ENCODE measurements around the gene KCNC3. TPM values are rescaled to one million over a fixed set of nuclear protein-coding genes. Genes with fewer than 3 reads are reported as not detected.
"Not testable (repeated sequence)": the region's sequence is repeated elsewhere in the genome, so short reads cannot be mapped to it uniquely, and the experiment has no call there.

The KCNC3 gene
- total RNA-seq, 1 experiment from 2014 or later, result not detected

DNA sequence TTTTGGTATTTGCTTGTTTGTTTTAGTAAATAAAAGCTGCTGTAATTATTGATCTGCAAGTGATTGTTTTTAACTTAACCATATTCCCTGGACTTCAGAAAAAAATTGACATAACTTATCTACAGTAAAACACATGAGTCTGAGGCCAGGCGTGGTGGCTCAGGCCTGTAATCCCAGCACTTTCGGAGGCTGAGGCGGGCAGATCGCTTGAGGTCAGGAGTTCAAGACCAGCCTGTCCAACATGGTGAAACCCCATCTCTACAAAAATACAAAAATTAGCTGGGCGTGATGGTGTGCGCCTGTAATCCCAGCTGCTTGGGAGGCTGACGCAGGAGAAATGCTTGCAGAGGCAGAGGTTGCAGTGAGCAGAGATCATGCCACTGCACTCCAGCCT, 24.3 kb upstream of the KCNC3 start:
- not testable (repeated sequence) for DNase-seq (ENCODE audit: low spot score)

DNA sequence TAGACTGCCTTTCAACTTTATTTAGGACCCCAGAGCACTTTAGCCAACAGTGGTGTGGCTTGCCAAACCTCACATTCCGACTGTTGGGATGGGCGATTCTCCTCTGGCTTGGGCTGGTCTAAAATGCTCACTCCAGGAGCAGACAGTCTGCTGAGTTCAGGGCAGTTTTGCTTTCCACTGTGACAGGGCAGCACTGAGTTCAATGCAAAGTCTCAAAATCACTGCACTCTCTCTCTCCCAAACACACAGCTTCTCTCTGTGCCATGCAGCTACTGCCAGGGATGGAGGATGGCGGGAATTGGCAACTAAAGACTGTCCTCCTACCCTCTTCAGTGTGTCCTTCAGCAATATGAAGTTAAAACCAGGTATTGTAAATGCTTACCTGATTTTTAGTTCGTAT, 23.1 kb upstream of the KCNC3 start:
- no peak for DNase-seq (ENCODE audit: low spot score)

DNA sequence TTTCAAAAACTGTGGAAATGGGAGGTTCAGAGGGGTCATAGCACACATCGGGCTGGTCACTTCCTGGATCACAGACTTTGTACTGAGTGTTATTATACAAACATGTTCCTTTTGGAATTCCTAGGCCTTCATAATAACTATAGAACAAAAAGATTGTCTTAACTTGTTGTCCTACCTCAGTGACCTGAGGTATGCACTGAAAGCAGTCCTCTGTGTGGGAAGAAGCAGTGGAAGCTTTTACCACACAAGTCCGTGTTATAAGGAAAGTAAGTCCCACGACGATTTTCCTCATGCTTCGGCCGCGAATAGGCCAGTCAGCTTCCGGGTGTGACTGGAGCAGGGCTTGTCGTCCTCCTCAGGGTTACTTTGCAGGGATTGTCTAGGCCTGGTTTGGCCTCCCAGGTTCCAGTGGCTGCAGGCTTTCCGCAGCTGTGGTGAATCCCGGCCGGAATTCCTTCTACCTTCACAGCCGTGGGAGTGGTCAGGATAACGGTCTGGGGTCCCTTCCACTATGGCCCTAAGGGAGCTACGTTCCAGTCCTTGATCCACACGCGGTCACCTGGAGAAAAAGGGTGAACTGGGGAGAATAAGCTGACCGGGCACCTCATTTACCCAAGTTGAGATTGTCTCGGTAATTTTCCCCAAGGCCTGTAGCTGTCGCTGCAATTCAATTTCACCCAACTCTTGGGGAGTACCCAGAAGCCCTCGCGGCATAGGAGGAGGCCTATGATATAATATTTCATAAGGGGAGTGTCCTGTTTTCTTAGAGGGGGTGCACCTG, 20.3 kb upstream of the KCNC3 start:
- DNase-seq (ENCODE audit: low spot score), result no peak

DNA sequence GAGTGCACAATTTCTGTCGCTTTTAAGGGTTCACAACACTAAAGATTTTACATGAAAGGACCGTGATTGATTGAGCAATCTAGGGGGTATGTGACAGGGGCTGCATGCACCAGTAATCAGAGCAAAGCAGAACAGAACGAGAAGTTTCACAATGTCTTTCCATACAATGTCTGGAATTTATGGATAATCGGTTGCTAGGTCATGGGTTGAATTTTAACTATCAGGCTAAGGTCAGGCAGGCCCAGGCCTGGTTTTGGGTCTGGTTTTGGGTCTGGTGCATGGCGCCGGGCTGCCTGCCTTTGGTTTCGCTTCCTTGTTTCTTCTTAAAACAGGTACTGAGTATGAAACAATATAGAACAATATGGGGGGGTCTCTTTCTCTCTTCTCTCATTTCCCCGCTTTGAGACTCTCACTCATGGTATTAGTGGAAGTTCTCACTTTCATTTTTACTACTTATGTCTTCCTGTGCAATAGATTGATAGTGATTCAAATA, 18.0 kb upstream of the KCNC3 start:
- DNase-seq (ENCODE audit: low spot score), result not testable (repeated sequence)

DNA sequence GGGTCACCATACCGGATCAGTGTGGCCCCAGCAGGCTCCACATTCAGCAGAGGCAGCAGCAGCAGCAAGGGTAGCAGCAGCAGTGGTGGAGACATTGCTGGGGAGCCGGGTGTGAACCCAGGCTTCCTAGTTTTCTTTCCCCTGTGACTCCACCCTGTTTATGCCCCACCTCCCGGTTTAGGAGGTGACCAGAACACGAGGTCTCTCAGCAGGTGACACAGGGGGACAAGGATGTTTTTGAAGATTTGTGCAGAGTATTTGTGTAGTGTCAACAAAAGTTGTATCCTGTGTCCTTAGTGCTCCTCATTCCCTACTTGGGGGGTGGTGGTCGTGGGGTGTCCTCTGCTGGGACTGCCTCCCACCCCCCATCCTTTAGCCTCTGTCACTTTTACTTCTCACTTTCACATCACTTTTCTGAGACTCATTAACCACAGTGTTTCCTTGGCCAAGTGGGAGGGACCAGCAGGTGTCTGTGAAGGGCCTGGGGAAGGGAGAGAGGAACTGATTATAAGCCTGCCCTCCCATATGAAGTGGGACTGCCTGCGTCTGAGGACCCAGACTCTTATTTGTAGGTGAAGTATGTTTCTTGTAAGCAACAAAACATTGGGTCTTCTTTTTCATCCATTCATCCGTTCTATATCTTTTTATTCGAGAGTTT, 15.6 kb upstream of the KCNC3 start:
- no peak for DNase-seq (ENCODE audit: low spot score)

DNA sequence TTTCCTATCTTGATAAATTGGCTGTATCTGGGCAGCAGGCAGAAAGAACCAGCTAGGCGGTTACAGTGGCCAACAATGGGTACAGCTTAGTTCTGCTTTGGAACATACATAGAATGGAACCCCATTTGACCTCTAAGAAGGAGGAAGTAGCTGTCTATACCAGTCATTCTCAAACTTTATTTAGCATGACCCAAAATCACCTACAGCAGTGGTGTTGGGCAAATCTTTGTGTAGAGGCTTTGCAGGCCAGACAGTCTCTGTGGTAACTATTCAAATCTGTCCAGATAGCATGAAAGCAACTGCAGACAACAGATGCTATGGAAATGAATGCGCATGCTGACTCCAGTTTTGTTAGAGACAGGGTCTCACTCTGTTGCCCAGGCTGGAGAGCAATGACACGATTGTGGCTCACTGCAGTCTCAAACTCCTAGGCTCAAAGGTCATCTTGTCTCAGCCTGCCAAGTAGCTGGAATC, 12.0 kb upstream of the KCNC3 start:
- no peak for DNase-seq (ENCODE audit: low spot score)

DNA sequence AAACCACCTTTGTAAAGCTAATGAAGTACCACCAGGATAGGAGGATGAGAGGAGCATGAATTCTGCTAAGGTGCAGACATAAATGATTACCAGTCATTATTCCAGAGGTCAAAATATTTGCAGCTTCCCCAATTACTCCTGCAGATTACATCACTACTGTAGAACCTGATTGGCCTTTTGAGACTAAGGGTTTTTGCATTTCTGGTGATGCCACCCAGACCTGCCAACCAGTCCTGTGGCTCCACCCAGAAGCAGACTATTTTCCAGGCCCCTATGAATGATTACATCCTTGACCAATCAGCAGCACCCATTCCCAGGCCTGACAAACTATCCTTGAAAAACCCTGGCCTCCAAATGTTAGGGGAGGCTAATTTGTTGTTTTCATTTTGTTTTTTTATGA, 11.2 kb upstream of the KCNC3 start:
- no peak for DNase-seq (ENCODE audit: low spot score)

DNA sequence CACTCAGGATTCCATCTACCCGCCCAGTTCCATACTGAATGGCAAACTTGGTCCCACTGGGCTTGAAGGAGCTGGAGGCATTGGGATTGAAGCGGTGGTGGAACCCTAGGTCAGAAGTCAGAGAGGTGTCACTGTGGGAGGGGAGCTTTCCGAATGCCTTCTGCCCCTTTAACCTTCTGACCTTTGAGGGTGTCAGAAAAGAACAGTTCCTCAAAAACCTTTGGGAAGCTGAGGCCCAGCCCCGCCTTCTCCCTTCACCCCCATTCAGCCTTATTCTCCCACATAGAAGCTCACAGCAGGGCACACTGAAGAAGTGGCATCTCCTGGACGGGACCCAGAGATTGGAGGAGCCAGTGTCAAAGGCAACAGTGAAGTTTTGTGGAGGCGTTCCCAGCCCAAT, 7.9 kb upstream of the KCNC3 start:
- not testable (repeated sequence) for DNase-seq (ENCODE audit: low spot score)

DNA sequence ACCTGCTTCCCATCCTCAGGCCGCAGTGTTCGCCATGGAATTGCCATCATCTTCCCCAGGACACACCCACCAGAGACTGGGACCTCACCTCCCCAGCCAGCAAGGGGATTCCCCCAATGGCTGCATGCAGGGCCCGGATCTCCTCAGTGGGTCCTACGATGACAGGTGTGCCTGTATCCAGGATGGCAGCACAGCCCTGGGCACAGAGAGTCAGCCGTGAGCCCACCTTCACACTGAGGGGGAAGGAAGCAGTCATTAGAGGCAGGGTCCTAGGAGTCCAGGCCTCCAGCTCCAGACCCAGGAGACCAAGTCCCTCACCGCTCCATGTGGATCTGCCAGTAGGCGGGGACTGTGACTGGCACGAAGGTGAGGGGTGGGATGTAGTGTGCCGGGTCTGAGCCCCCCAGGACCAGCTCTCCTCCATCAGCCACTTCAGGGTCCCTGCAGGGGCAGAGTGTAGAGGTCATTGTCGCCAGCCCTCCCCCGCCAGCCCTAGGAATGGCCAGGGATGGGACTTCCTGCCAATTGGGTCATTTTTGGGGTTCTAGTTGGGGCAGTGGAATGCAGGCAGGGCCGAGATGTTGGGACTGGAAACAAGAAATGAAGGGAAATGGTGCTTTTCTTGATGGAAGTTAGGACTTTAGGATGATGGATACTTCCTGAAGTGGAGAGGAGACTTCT, 5.7 kb upstream of the KCNC3 start:
- DNase-seq (ENCODE audit: low spot score), result no peak

DNA sequence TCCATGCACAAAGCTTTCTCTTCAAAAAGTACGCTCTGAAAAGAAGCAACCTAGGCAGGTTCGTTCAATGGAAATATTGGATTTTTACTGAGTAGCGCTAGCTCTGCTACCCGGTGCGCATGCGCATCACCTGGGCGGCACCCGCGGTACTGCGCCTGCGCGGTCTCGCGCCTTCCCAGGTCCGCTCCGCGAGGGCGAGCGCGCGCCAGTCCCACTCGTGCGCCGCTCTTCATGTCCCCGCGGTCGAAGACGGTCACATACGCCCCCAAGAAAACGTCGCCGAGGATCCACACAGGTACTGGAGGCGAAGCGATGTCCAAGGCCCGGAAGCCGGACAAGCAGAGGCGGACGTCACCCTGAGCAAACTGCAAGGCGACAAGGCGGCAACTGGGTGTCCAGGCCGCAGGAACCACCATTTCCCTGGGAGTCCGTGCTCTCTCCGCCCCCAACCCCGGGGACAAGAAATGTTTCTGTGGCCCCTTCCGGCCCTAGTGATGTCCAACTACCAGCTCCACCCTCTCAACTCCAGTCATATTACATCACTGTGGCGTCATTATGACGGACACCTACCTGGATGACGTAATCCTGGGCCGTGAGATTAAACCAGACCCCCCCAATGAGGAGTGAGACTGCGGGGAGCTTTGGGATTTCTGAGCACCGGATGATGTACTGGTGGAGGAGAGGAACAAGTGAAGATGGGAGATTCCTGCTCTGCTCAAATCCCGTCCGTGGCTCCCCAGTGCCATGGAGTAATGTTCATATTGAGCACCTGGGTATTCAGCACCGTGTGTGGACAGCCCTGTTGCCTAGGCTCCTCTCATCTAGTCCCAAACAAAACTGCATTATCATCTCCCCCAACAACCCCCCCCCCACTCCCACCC, 4.8 kb upstream of the KCNC3 start:
- no peak for DNase-seq (ENCODE audit: low spot score)

DNA sequence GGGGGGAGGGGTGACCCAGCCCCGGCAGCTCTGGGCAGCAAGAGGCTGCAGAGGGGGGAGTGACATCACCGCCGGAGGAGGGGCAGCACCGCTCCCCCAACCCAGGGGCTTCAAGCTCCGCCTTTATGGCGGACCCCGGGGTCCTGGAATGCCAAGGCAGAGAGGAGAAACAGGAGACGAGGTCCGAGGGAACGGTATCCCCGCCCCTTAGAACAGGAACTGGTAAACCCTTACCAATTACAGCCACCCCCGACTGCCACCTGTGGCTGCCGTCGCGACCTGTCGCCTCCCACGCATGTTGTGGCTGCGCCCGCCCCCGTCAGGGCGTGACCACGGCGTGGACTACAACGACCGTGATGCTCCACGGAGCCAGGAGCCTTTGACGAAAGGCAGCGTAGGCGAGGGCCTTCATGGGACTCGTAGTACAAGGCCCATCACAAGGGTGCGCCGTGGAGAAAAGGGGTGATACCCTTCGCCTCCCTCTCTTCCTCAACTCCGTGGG, 4.1 kb upstream of the KCNC3 start:
- peak; percentile 92 for DNase-seq (ENCODE audit: low spot score)

DNA sequence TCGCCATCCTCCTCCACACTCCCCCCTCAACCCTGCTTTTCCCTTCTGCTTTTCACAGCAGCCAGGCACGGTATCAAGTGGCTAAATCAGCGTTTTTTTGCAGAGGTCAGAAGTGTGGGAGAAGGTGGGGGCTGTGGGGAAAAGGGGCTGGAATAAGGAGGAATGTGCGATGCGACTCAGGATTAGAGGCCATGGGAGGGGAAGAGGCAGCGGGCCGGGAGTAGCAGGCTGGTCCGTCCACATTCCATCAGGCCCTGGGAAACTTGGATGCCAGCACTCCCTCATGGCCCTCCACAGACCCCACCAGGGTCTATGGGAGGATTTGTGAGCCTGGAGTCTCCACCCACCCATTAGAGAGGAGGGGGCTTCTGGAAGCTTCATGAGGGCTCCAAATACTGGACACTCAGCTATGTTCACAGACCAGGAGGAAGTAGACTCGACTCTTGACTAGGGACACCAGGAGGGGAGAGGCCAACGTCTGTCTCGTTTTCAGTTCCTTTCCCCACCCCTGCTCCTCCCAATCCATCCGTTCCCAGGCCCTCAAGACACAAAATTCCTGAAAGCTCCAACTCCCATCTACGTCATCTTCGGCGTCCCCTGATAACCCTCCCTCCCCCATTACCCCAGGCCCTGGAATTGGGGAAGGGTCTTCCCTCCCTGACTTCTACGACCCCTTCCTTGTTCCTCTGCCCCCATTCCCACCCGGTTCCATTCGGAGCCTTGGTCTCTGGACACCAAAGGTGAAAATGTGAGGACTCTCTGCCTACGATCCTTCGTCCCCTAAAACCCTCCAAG, 3.3 kb upstream of the KCNC3 start:
- DNase-seq (ENCODE audit: low spot score), result no peak

DNA sequence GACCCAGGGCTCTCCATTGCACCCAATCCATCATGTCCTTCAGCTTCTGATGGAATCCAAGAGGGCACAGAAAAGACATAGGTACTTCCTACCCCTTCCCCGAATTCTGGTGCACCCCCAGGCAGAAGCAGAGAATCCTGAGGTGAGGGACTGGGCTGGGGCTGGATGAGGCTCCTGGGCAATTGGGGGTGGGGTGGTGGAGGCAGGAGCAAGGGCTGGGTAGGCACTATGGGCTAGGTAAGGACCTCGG, 2.7 kb upstream of the KCNC3 start:
- no peak for DNase-seq (ENCODE audit: low spot score)

DNA sequence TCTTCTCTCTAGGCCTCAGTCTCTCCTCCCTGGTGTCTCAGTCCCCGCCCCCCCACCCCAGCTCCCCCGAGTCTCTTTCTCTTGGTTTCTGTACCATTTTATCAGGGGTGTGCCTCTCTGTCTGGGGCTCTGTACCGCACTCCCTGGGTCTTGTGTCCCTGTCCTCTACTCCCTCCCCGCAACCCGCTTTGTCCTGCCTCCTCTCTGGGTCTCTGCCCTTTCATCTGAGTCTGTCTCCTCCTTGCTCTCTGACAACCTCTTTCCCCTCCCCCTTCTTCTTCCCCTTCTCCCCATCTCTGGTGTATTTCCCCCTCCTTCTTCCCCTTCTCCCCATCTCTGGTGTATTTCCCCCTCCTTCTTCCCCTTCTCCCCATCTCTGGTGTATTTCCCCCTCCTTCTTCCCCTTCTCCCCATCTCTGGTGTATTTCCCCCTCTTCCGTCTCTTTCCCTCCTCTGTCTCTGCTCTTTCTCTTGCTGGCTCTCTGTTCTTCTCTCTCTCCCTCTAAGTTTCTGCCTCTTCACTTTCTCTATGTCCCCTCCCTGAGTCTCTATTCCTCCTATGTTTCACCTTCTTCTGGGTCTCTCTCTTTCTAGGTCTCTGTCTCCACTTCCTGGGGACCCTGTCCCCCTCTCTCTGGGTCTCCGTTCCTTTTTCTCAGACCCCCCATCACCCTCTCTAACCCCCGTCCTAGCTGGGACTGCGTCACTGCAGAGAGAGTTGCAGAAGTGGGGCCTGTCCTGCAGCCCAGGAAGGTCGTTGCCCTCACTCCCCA, 2.2 kb upstream of the KCNC3 start:
- DNase-seq (ENCODE audit: low spot score), result no peak

DNA sequence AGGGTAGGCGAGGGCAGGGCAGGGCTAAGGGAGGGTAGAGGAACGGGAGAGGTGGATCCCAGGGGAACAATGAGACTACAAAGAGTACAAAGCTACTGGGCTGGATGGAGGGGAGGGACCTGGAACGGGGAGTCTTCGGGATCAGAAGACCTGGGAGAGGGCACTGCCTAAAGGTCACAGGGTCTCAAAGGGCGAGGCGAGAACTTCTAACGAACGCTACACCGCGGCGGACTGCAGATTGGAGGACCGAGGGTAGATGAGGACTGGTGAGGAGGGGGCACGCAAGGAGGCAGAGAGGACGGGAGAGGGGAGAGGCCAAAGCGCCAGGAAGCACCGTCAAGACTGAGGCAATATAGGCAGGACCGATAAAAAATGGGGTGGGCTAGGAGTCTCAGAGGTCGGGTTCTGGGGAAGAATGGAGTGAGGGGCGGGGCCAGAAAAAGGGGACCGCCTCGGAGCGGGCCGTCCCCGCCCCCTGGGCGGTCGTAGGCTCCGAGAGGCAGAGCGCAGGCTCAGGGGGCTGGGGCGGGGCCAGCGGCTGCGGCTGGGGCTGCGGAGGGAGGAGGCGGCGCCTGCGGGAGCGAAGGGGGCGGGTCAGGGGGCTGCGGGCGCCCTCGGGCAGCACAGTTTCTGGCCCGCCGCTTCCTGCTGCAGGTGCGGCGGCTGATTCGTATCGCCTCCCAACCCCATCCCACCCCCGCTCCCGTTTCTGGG, 1.3 kb upstream of the KCNC3 start:
- peak; percentile 47 for DNase-seq (ENCODE audit: low spot score)

DNA sequence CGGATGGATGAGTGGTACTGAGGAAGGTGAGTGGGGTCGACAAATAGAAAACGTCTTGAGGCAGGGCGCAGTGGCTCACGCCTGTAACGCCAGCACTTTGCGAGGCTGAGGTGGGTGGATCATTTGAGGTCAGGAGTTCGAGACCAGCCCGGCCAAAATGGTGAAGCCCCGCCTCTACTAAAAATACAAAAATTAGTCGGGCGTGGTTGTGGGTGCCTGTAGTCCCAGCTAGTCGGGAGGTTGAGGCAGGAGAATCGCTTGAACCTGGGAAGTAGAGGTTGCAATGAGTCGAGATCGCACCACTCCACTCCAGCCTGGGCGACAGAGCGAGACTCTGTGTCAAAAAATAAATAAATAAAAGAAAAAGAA, 733 bp upstream of the KCNC3 start:
- not testable (repeated sequence) for DNase-seq (ENCODE audit: low spot score)

DNA sequence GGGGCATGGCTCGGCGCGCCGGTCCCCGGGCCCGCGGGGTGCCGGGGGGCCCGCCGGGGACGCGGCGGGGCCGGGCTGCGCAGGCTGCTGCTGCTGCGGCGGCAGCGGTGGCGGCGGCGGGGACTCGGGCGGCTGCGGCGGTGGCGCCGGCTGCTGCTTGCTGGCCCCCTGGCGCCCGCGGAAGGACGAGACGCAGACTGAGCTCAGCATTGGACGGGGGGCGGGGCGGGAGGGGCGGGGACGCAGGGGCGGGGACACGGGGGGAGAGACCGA, 368 bp downstream of the KCNC3 start:
- no peak for DNase-seq (ENCODE audit: low spot score)

DNA sequence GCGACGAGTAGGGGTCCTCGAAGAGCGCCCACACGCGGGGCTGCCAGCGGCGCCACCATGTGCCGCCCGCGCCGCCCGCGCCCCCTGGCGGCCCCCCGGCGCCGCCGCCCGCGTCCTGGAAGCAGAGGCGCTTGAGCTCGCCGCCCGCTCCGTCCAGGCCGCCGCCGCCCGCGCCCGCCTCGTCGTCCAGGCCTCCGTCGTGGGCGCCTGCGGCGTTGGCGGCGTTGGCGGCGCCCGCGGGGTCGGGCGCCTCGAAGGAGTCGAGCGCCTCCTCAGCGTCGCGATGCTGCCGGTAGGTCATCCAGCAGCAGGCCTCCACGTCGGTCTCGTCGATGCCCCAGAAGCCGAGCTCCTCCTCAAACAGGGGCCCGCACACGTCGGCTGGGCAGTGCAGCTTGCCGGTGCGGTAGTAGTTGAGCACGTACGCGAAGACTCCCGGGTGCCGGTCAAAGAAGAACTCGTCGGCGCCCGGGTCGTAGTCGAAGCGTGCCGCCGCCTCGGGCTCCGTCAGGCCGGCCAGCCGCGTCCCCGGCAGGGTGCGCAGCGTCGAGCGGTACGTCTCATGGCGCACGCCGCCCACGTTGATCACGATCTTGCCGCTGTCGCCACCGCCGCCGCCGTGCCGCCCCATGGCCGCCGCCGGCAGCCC, 829 bp downstream of the KCNC3 start:
- no peak for DNase-seq (ENCODE audit: low spot score)

Measured in A172 (cell line).